T47D (cell line): ENCODE results near the gene SNX14.

Experiments used
- DNase-seq, 2 experiments: peaks; one replicate each; pipeline versions ENCODE4 v3.0.0 to v3.0.0-alpha.2; 2011 to 2012; ENCODE audit warnings: low read depth in 1 of 2, low spot score in 1 of 2
- JUND ChIP-seq: IDR thresholded peaks from 2 replicates; pipeline ENCODE4 v1.6.1; 2012; ENCODE audit warnings: low read depth
- in situ Hi-C: cut with HindIII; loops from 2 replicates; pipeline ENCODE4 v1.10.0; 2016; ENCODE audit warnings: low sequenced_read_pairs, low pct_unique_long_range_greater_than_20kb

The SNX14 gene

GRCh38 chr6:85516168-85516567 is 77.5 kb downstream of the SNX14 start:
- in situ Hi-C loops, result no loop called here
- TF ChIP-seq JUND, result no peak
- DNase-seq, result no peak

- in situ Hi-C loops, result no loop called here
- TF ChIP-seq JUND, result no peak
- no peak for DNase-seq
Measured at GRCh38 chr6:85506441-85507093, 87.1 kb downstream of the SNX14 start.

GRCh38 chr6:85498596-85499258 is 94.9 kb downstream of the SNX14 start:
- in situ Hi-C loops, result no loop called here
- no peak for TF ChIP-seq JUND
- DNase-seq, result peak in 1 of 2 experiments; percentile 89

- DNase-seq, result no peak
- TF ChIP-seq JUND, result no peak
- in situ Hi-C loops, result no loop called here
Measured at GRCh38 chr6:85496856-85497255, 96.8 kb downstream of the SNX14 start.

- no peak for TF ChIP-seq JUND
- in situ Hi-C loops, result no loop called here
- no peak for DNase-seq
Measured at GRCh38 chr6:85496009-85496579, 97.6 kb downstream of the SNX14 start.

GRCh38 chr6:85494547-85495536 is 98.8 kb downstream of the SNX14 start:
- no peak for DNase-seq
- in situ Hi-C loops, result no loop called here

GRCh38 chr6:85493389-85493788 is 100.3 kb downstream of the SNX14 start:
- TF ChIP-seq JUND, result no peak
- DNase-seq, result no peak
- in situ Hi-C loops, result no loop called here

More at GRCh38 chr6:85494547-85495536, 98.8 kb downstream of the SNX14 start:
- TF ChIP-seq JUND, result no peak

GRCh38 chr6:85490516-85491248 is 103.0 kb downstream of the SNX14 start:
- in situ Hi-C loops, result no loop called here
- peak in 1 of 2 experiments; percentile 60 for DNase-seq
- no peak for TF ChIP-seq JUND

GRCh38 chr6:85484948-85485347 is 108.7 kb downstream of the SNX14 start:
- in situ Hi-C loops, result no loop called here
- no peak for TF ChIP-seq JUND
- no peak for DNase-seq

- DNase-seq, result no peak
- no peak for TF ChIP-seq JUND
- in situ Hi-C loops, result no loop called here
Measured at GRCh38 chr6:85483846-85484245, 109.8 kb downstream of the SNX14 start.

- no peak for TF ChIP-seq JUND
- in situ Hi-C loops, result no loop called here
- DNase-seq, result peak in 1 of 2 experiments; percentile 59
Measured at GRCh38 chr6:85482905-85483700, 110.6 kb downstream of the SNX14 start.
